Stimulated activated naive CD8-positive, alpha-beta T cell treated with anti-CD3 and anti-CD28 coated beads, Interleukin-15, Interleukin-2, amounts not matched to agents 100 ng/mL and 50 ng/mL, for 24 hours (primary cell): Measurements from ENCODE around the gene NDUFAF5.

Experiments
- H3K27ac Mint-ChIP-seq: one replicate; pipeline ENCODE4 v1.8.0; 2021; ENCODE audit warnings: mild to moderate bottlenecking, mixed read lengths
- H3K27me3 Mint-ChIP-seq: one replicate; pipeline ENCODE4 v1.8.0; 2021; ENCODE audit warnings: mixed read lengths
- H3K36me3 Mint-ChIP-seq: one replicate; pipeline ENCODE4 v1.8.0; 2021; ENCODE audit warnings: low read depth, mixed read lengths
- H3K4me1 Mint-ChIP-seq: one replicate; pipeline ENCODE4 v1.8.0; 2021; ENCODE audit warnings: low read depth, mixed read lengths
- H3K4me3 Mint-ChIP-seq: one replicate; pipeline ENCODE4 v1.8.0; 2021; ENCODE audit warnings: mild to moderate bottlenecking, mixed read lengths
- H3K9me3 Mint-ChIP-seq: one replicate; pipeline ENCODE4 v1.8.0; 2021; ENCODE audit warnings: mixed read lengths

Gene NDUFAF5

DNA sequence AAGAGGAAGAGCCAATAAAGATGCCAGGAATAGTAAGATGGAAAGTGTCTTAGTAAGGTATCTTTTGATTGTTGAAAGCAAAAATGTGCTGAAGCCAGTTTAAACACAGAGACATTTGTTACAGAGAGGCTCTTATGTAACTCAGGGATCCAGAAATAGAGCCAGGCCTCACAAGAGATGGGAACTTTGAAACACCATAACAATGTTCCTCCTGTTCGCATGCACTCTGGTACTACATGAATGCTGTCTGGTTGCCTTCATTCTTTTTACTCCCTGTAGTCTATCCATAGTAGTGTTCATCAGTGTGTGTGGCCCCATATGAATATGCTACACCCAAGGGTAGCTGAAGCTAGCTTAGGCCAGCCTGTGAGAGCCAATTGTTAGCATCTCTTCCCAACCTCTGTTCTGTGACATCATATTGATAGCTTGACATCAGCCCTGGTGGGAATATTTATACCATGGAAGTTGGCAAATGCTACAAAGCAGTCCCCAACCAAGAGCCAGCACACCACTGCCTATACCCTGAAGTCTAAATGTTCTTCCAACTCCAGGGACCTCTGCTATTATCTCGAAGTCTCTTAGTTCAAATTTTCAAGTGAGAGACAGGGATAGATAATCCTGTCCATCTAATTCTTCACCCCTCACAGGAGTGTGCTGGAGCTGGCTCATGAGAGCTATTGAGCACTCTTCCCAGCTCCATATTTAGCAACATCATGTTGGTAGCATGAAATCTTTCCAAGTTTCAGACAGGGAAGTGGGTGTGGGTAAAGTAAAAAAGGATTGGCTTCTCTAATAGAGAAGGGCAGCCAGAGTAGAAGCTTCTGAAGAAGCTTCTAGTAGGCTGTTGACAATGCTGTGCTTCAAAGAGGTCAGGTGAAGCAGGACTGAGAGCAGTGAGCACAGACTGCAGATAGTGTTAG, 7.0 kb downstream of the NDUFAF5 start:
- Mint-ChIP-seq H3K9me3 (no peaks in the 10 kb centered on the region), H3K4me3 (no peak overlapping the region), H3K4me1 (peaks cover 8% of the 10 kb centered on the region), H3K36me3 (peaks cover 74% of the 10 kb centered on the region), H3K27ac (peak overlapping the region; percentile 43), H3K27me3 (no peaks in the 10 kb centered on the region)

DNA sequence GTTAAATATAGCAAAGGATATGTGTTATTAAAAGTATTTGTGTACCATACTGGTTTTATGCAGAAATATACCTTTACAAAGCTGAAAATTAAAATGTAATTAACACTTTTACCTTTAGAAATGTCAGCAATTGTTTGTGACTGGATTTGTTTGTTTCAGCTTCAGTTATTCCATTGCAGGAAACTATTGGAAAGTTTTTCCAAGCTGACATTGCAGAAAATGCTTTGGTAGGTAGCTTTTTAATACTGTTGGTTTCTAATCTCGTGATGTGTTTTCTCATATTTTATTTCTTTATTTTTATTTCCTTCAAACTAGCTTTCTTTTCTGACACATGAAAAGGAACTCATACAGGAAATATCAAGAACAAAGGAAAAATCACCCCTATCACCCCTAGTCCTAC, 8.2 kb downstream of the NDUFAF5 start:
- no peaks in the 10 kb centered on the region for H3K27me3 Mint-ChIP-seq
- no peaks in the 10 kb centered on the region for H3K4me1 Mint-ChIP-seq
- no peaks in the 10 kb centered on the region for H3K9me3 Mint-ChIP-seq
- H3K4me3 Mint-ChIP-seq, result no peak overlapping the region
- no peak overlapping the region for H3K27ac Mint-ChIP-seq
- peaks cover 72% of the 10 kb centered on the region for H3K36me3 Mint-ChIP-seq

DNA sequence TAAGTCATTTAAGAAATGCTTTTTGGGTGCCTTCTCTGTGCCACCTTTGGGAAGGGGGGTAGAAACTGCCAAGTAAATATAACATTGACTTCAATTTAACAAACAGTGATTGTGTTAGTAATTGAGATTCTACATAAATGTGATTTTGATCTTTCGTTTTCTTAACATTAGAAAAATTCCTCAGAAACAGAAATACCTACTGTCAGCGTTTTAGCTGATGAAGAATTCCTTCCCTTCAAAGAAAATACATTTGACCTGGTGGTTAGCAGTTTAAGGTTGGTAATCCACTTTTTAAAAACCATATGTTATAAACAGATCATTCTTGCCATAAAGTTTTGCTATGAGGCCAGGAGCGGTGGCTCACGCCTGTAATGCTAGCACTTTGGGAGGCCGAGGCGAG, 9.8 kb downstream of the NDUFAF5 start:
- Mint-ChIP-seq H3K4me1 (no peaks in the 10 kb centered on the region), H3K27me3 (no peaks in the 10 kb centered on the region), H3K27ac (no peak overlapping the region), H3K4me3 (no peak overlapping the region), H3K9me3 (no peaks in the 10 kb centered on the region), H3K36me3 (peaks cover 78% of the 10 kb centered on the region)

DNA sequence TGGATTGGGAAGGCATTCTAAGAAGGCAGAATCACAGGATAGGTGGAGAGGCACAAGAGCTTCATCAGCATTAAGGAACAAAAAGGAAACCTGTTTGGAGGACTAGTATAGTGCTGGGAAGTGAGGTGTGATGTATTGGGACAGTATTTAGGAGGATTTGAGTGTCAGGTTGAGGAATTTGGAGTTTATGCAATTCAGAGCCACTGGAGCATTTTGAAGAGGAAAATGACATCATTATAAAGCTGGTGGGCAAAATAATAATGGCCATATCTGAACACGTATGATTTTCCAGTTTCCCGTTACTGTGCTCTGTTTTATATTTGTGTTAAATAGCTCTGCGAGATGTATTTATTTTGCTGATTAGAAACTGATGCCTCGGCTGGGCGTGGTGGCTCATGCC, 14.2 kb downstream of the NDUFAF5 start:
- Mint-ChIP-seq H3K4me3 (no peak overlapping the region), H3K36me3 (peaks cover 67% of the 10 kb centered on the region), H3K9me3 (no peaks in the 10 kb centered on the region), H3K4me1 (no peaks in the 10 kb centered on the region), H3K27me3 (no peaks in the 10 kb centered on the region), H3K27ac (no peak overlapping the region)

DNA sequence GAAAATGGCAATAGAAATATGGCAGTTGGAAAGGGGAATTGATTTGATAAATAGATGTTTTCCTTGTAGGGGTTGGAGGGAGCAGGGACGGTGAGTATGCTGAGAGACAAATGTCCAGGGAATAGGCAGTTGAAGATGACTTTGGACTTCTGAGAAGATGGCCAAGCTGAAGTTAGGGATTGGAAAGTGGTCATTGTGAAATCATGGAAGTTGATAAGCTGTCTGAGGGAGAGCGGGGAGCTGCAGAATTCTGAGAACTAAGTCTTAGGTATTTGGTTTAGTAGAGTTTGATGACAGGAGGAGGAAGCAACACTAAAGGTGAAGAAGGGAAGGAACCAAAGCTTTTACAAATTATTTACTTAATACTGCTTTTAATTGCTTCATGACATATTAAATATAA, 15.1 kb downstream of the NDUFAF5 start:
- Mint-ChIP-seq H3K27ac (no peak overlapping the region), H3K36me3 (peaks cover 67% of the 10 kb centered on the region), H3K9me3 (no peaks in the 10 kb centered on the region), H3K4me3 (no peak overlapping the region), H3K27me3 (no peaks in the 10 kb centered on the region), H3K4me1 (no peaks in the 10 kb centered on the region)

DNA sequence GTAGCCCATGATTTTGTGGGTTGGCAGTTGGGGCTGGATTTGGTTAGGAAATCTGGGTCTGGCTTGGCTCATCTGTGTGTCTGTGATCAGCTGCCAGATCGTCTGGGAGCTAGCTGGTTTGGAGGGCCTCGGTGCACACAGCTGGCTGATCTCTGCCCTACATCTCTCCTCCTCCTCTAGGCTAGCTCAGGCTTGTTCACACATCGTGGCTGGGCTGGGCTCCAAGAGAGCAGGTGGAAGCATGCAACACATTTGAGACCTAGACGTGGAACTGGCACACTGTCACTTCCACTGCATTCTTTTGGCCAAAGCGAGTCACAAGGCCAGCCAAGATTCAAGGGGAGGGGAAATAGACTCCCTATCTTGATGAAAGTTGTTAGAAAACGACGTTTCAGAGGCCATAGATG, 15.9 kb downstream of the NDUFAF5 start:
- H3K4me3 Mint-ChIP-seq, result no peak overlapping the region
- H3K4me1 Mint-ChIP-seq, result no peaks in the 10 kb centered on the region
- peaks cover 62% of the 10 kb centered on the region for H3K36me3 Mint-ChIP-seq
- H3K9me3 Mint-ChIP-seq, result no peaks in the 10 kb centered on the region
- no peaks in the 10 kb centered on the region for H3K27me3 Mint-ChIP-seq
- no peak overlapping the region for H3K27ac Mint-ChIP-seq

DNA sequence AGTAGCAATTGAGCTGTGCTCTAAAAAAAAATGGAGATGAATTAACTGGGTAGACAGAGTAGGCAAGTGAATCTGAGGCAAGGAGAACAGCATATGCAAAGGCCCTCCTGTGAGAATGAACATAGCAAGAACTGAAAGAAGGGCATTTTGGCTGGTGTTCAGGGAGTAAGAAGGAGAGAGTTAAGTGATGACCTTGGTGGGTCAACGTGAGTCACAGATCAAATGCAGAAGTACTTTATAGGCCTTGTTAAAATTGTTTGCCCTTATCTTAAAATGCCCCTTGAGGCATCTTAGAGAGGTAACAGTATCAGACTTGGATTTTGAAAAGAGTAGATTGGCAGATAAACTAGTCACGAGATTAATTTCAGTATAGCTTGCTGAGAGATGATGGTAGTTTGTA, 24.5 kb downstream of the NDUFAF5 start:
- peaks cover 28% of the 10 kb centered on the region for H3K36me3 Mint-ChIP-seq
- no peaks in the 10 kb centered on the region for H3K27me3 Mint-ChIP-seq
- no peak overlapping the region for H3K27ac Mint-ChIP-seq
- no peak overlapping the region for H3K4me3 Mint-ChIP-seq
- H3K4me1 Mint-ChIP-seq, result peaks cover 4% of the 10 kb centered on the region
- H3K9me3 Mint-ChIP-seq, result no peaks in the 10 kb centered on the region

DNA sequence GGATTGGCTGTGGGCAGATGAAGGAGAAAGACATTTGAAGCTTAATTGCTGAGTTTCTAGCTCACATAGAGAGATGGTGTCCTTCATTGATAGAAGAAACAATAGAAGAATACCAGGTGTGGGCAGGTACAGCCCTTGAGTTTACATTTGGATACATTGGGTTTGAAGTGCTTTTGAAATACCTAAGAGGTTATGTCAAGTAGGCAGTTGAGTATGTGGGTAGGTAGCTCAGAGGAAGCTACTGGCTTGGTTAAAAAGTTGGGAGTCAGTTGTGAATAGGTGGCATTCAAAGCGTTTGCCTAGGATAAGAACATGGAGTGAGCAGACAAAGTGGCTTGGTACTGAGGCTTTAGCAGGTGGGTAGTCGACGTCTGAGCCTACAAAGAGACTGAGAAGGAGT, 25.0 kb downstream of the NDUFAF5 start:
- H3K4me3 Mint-ChIP-seq, result no peak overlapping the region
- peaks cover 4% of the 10 kb centered on the region for H3K4me1 Mint-ChIP-seq
- H3K36me3 Mint-ChIP-seq, result peaks cover 24% of the 10 kb centered on the region
- no peaks in the 10 kb centered on the region for H3K9me3 Mint-ChIP-seq
- H3K27ac Mint-ChIP-seq, result no peak overlapping the region
- H3K27me3 Mint-ChIP-seq, result no peaks in the 10 kb centered on the region

DNA sequence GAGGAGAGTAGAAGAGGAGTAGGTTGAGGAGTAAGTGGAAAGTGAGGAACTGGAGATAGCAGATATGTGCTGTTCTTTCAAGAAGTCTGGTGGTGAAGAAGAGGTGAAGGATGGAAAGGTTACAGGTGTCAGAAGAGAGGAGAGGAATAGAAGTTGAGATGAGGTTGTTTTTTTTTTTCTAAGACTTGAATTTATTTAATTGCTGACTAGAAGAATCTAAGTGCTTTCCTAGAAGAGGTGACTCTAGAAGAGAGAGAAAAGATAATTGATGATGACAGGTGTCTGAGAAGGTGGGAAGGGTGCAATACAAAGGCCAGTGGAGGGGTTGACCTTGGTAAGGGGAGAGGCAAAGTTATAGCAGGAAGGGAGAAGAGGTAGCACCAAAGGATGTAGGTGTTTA, 25.6 kb downstream of the NDUFAF5 start:
- peaks cover 22% of the 10 kb centered on the region for H3K36me3 Mint-ChIP-seq
- H3K9me3 Mint-ChIP-seq, result no peaks in the 10 kb centered on the region
- H3K4me3 Mint-ChIP-seq, result no peak overlapping the region
- H3K4me1 Mint-ChIP-seq, result peaks cover 7% of the 10 kb centered on the region
- H3K27me3 Mint-ChIP-seq, result no peaks in the 10 kb centered on the region
- H3K27ac Mint-ChIP-seq, result no peak overlapping the region

DNA sequence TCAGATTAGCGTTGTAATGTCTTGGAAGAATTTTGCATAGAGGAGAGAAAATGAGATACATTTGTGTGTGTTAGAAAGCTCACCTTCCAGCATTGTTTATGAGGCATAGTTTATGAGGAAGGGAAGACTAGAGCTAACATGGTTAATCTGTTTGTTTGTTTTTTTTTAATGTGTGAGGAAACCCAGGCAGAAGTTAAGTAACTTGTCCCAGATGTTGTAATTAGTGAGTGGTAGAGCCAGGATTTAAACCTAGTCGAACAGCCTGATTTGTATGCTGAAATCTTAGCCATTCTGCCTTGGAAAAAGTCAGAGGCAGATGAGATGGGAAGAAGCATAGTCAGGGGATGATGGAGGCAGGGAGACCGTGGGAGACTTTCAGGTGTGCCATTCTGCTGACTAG, 29.1 kb downstream of the NDUFAF5 start:
- peaks cover 36% of the 10 kb centered on the region for H3K4me1 Mint-ChIP-seq
- peak overlapping the region; percentile 23 for H3K27ac Mint-ChIP-seq
- H3K4me3 Mint-ChIP-seq, result no peak overlapping the region
- H3K27me3 Mint-ChIP-seq, result no peaks in the 10 kb centered on the region
- H3K9me3 Mint-ChIP-seq, result no peaks in the 10 kb centered on the region
- peaks cover 41% of the 10 kb centered on the region for H3K36me3 Mint-ChIP-seq

DNA sequence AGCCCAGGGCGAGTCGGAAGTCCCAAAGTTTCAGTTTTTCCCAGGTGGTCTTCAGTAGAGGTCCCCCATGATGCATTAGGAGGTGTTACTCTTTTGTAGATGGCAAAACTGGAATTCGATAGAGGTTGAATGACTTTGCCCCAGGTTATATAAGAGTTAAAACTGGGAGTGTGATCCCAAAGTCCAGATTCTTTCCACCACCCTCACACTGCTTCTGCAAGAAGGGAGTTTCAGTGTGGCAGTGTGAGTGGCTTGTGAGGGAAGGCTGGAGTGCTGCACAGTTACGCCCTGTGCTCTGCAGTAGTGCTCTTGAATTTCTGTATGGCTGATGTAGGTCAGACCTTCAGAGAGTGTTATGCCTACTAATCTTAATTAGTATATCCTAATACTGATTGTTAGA, 29.8 kb downstream of the NDUFAF5 start:
- Mint-ChIP-seq H3K27me3 (no peaks in the 10 kb centered on the region), H3K9me3 (no peaks in the 10 kb centered on the region), H3K27ac (peak overlapping the region; percentile 18), H3K4me3 (no peak overlapping the region), H3K4me1 (peaks cover 36% of the 10 kb centered on the region), H3K36me3 (peaks cover 42% of the 10 kb centered on the region)

DNA sequence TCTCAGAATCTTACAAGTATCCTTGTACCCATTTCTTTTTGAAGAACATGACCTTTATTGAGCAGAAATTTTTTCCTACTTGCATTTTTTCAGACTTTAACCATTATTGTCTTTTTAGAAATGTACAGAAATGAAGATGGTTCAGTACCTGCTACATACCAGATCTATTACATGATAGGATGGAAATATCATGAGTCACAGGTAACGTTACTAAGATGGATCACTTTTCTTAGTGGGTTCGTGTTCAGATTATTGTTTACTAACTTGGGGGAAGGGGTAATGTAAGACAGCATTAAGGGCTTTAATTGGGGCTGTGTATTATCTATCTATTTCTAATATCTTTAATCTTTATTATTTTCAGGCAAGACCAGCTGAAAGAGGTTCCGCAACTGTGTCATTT, 31.9 kb downstream of the NDUFAF5 start:
- Mint-ChIP-seq H3K4me1 (peaks cover 36% of the 10 kb centered on the region), H3K27me3 (no peaks in the 10 kb centered on the region), H3K4me3 (peak overlapping the region; percentile 19), H3K36me3 (peaks cover 48% of the 10 kb centered on the region), H3K27ac (peak overlapping the region; percentile 97), H3K9me3 (no peaks in the 10 kb centered on the region)

DNA sequence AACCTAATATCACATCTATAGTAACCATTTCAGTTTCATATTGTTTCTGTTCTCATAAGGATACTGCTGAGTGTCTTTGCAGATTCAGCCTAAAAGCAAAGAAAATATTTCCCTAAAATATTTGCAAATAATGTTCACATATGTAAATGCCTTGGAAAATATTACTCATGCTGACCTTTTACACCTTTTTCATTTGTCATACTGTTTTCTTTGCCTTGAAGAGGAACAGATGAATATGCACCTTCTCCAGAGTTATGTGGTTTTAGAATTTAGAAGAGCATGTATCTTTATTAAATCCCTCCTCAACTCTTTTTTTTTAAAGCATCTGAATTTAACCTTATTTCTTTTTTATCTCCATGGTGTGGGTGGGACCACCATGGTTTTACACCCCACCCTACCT, 32.5 kb downstream of the NDUFAF5 start:
- Mint-ChIP-seq H3K27ac (peak overlapping the region; percentile 97), H3K9me3 (no peaks in the 10 kb centered on the region), H3K27me3 (no peaks in the 10 kb centered on the region), H3K36me3 (peaks cover 48% of the 10 kb centered on the region), H3K4me1 (peaks cover 32% of the 10 kb centered on the region), H3K4me3 (peak overlapping the region; percentile 46)

DNA sequence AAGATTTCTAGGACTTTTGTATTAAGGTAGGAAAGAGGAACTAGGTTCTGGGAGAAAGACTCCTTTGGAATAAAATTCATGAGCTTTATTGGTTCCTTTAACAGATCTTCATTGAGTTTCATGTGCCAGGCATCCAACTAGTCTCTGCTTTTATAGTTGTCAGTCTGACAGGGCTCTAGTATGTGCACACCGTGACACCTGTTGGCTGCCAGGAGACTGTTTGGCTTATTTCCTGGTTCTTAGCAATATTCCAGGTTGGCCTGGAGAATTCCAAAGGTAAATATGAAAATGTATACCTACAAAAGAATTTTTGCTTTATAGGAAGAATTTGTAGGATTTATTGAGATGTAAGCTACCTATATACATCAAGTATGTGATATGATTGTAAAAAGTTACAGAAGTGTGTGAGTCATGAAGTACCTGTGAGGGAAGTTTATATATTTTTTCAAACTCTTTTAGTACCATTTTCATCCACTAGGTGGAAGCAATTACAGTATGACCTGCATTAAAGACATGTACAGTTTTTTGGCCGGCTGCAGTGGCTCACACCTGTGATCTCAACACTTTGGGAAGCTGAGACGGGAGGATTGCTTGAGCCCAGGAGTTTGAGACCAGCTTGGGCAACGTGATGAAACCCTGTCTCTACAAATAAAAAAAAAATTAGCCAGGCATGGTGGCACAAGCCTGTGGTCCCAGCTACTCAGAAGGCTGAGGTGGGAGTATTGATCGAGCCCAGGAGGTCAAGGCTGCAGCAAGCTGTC, 35.2 kb downstream of the NDUFAF5 start:
- H3K27ac Mint-ChIP-seq, result no peak overlapping the region
- H3K4me1 Mint-ChIP-seq, result peaks cover 31% of the 10 kb centered on the region
- H3K4me3 Mint-ChIP-seq, result no peak overlapping the region
- peaks cover 37% of the 10 kb centered on the region for H3K36me3 Mint-ChIP-seq
- H3K27me3 Mint-ChIP-seq, result no peaks in the 10 kb centered on the region
- no peaks in the 10 kb centered on the region for H3K9me3 Mint-ChIP-seq

DNA sequence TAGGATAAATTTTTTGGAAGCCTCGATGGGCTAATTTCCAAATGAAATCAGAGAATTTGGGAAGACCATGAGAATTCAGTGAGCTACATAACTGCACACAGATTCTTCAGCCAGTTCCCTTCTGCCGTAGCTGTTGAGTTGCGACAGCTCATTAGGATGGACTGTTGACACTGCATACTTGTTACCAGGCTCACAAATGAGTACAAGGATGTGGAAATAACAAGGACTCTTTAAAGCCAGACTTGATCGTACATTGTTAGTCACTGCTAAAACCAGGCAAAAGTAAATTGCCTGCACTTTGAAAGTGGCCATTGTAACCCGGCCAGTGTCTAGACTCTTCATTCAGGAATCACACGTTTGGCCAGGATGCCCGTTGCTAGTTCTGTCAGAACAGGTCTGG, 37.0 kb downstream of the NDUFAF5 start:
- no peaks in the 10 kb centered on the region for H3K27me3 Mint-ChIP-seq
- peaks cover 27% of the 10 kb centered on the region for H3K36me3 Mint-ChIP-seq
- H3K27ac Mint-ChIP-seq, result no peak overlapping the region
- peaks cover 19% of the 10 kb centered on the region for H3K4me1 Mint-ChIP-seq
- no peak overlapping the region for H3K4me3 Mint-ChIP-seq
- H3K9me3 Mint-ChIP-seq, result no peaks in the 10 kb centered on the region
